Endothelial cell (in vitro differentiated cells): Measurements from ENCODE around the gene AMHR2. TPM values are rescaled to one million over a fixed set of nuclear protein-coding genes. Genes with fewer than 3 reads are reported as not detected.

Source experiments
- DNase-seq: peaks from one replicate; pipeline ENCODE4 v3.0.0; 2021; ENCODE audit warnings: low spot score
- H3K27ac Mint-ChIP-seq: one replicate; pipeline ENCODE4 v1.8.0; 2021; ENCODE audit warnings: mixed read lengths, inconsistent platforms; ENCODE audit not compliant: unreplicated experiment
- H3K27me3 Mint-ChIP-seq: one replicate; pipeline ENCODE4 v1.8.0; 2021; ENCODE audit warnings: mild to moderate bottlenecking, moderate library complexity, mixed read lengths, inconsistent platforms; ENCODE audit not compliant: unreplicated experiment
- H3K36me3 Mint-ChIP-seq: one replicate; pipeline ENCODE4 v1.8.0; 2021; ENCODE audit warnings: mild to moderate bottlenecking, low read depth, mixed read lengths, inconsistent platforms; ENCODE audit not compliant: unreplicated experiment
- H3K4me1 Mint-ChIP-seq: one replicate; pipeline ENCODE4 v1.8.0; 2021; ENCODE audit warnings: mild to moderate bottlenecking, mixed read lengths, inconsistent platforms; ENCODE audit not compliant: unreplicated experiment
- H3K4me3 Mint-ChIP-seq: one replicate; pipeline ENCODE4 v1.8.0; 2021; ENCODE audit warnings: mild to moderate bottlenecking, mixed read lengths, inconsistent platforms; ENCODE audit not compliant: unreplicated experiment
- H3K9me3 Mint-ChIP-seq: one replicate; pipeline ENCODE4 v1.8.0; 2021; ENCODE audit warnings: mixed read lengths, inconsistent platforms; ENCODE audit not compliant: unreplicated experiment
- CTCF ChIP-seq: fragments of 200-600 bp; sonication (generic); IDR thresholded peaks from one replicate; pipeline ENCODE4 v1.5.0; 2021; ENCODE audit warnings: antibody characterized with exemption; ENCODE audit not compliant: unreplicated experiment
- total RNA-seq: library from RNA; stranded (reverse); fragmentation: NEBNext Ultra II Directional; extraction: Animal tissue kit (Norgen Biotek cat#: 25700); gene quantifications from one replicate; pipeline ENCODE4 v1.2.1, GENCODE V29; 2021; ENCODE audit not compliant: unreplicated experiment

AMHR2 gene
- total RNA-seq, 1 donor from 2014 or later, result 1.3 TPM

GRCh38 chr12:53379389-53380103 lies 44.1 kb upstream of the AMHR2 start:
- H3K4me3 Mint-ChIP-seq, result no peak overlapping the region
- no peak for TF ChIP-seq CTCF
- H3K36me3 Mint-ChIP-seq, result peaks cover 25% of the 10 kb centered on the region
- peaks cover 32% of the 10 kb centered on the region for H3K4me1 Mint-ChIP-seq
- H3K27ac Mint-ChIP-seq, result no peak overlapping the region
- no peaks in the 10 kb centered on the region for H3K9me3 Mint-ChIP-seq
- peaks cover 2% of the 10 kb centered on the region for H3K27me3 Mint-ChIP-seq
- peak; percentile 96 for DNase-seq

DNA sequence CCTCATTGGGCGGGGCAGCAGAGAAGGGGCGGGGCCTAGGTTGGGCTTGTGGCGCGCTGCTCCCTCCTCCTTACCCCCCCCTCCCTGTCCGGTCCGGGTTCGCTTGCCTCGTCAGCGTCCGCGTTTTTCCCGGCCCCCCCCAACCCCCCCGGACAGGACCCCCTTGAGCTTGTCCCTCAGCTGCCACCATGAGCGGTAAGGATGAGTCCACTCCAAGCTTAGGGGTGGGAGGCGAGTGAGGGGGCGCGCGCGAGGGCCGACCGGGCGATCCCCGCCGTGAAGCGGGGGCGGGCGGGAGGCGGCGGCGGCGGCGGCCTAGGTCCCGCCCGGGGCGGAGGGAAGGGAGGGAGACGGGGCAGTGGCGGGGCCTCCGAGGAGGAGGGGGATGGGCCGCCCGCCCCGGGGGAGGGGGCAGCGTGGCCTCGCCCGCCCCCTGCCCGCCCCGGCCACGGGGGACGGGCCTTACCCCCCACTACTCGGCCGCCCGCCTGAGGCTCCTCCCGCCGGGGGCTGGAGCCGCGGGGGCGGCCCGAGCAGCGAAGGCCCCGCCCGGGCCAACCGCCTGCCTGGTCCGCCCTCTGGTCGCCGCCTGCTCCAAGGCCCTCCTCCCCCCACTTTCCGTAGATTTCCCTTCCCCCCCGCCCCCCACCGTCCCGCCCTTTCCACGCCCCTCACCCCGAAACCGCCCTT lies 43.4 kb upstream of the AMHR2 start, which contains the start of gene SP1:
Gene SP1, plus strand, starts transcription at position 73 of the 690 bp plus-strand sequence. Its CDS starts 116 bp downstream, at position 189.
- no peaks in the 10 kb centered on the region for H3K9me3 Mint-ChIP-seq
- peak within 1 kb of the TSS; percentile 97 for H3K27ac Mint-ChIP-seq
- H3K4me3 Mint-ChIP-seq, result peak within 1 kb of the TSS; percentile 93
- DNase-seq, result peak; percentile 85
- H3K27me3 Mint-ChIP-seq, result peaks cover 2% of the 10 kb centered on the region
- peaks cover 34% of the 10 kb centered on the region for H3K4me1 Mint-ChIP-seq
- no peak for TF ChIP-seq CTCF
- peaks cover 25% of the 10 kb centered on the region for H3K36me3 Mint-ChIP-seq

- no peaks in the 10 kb centered on the region for H3K9me3 Mint-ChIP-seq
- H3K4me3 Mint-ChIP-seq, result peak overlapping the region; percentile 93
- DNase-seq, result peak; percentile 27
- peaks cover 27% of the 10 kb centered on the region for H3K36me3 Mint-ChIP-seq
- TF ChIP-seq CTCF, result no peak
- H3K27ac Mint-ChIP-seq, result peak overlapping the region; percentile 97
- H3K4me1 Mint-ChIP-seq, result peaks cover 36% of the 10 kb centered on the region
- peaks cover 2% of the 10 kb centered on the region for H3K27me3 Mint-ChIP-seq
These were observed 42.6 kb upstream of the AMHR2 start for GRCh38 chr12:53380794-53381730.

DNA sequence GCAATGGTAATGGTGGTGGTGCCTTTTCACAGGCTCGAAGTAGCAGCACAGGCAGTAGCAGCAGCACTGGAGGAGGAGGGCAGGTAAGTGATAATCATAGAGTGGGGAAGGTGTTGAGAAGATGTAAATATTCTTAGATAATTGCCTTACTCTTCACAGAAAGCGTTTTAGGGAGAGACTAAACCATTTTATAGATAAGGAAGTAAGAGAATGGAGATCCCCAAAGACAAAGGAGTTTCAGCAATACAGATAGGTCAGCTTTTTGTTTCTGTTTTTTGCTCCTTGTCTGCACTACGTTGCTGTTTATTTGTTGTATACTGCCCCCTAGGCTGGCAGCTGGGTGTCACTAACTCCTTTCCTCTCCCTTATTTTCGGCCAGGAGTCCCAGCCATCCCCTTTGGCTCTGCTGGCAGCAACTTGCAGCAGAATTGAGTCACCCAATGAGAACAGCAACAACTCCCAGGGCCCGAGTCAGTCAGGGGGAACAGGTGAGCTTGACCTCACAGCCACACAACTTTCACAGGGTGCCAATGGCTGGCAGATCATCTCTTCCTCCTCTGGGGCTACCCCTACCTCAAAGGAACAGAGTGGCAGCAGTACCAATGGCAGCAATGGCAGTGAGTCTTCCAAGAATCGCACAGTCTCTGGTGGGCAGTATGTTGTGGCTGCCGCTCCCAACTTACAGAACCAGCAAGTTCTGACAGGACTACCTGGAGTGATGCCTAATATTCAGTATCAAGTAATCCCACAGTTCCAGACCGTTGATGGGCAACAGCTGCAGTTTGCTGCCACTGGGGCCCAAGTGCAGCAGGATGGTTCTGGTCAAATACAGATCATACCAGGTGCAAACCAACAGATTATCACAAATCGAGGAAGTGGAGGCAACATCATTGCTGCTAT lies 41.7 kb upstream of the AMHR2 start:
- H3K9me3 Mint-ChIP-seq, result no peaks in the 10 kb centered on the region
- TF ChIP-seq CTCF, result peak; percentile 38
- peaks cover 2% of the 10 kb centered on the region for H3K27me3 Mint-ChIP-seq
- peak overlapping the region; percentile 93 for H3K4me3 Mint-ChIP-seq
- peaks cover 38% of the 10 kb centered on the region for H3K4me1 Mint-ChIP-seq
- DNase-seq, result peak; percentile 60
- peaks cover 29% of the 10 kb centered on the region for H3K36me3 Mint-ChIP-seq
- H3K27ac Mint-ChIP-seq, result peak overlapping the region; percentile 97
